ENCODE results near the gene PITPNC1.

PITPNC1 gene

GRCh38 chr17:67549820-67550219, 172.7 kb downstream of the PITPNC1 start:
- H3K36me3 ChIP-seq = no peaks in the 10 kb centered on the region
- H3K4me3 ChIP-seq = no peak overlapping the region
- intact Hi-C loops (cut with DNase I; ENCODE audit: low total_unique reads) = loop anchor here (10.0 kb wide), 1 partner anchor 95 kb away; no protein-coding TSS in a partner anchor
- H3K4me1 ChIP-seq = peaks cover 0 to 6% (median 0%) of the 10 kb centered on the region in 4 donors
- no peak overlapping the region for H3K27ac ChIP-seq
- no peaks in the 10 kb centered on the region for H3K9me3 ChIP-seq
- no peak for DNase-seq
- no peak for TF ChIP-seq CTCF (IDR thresholded peaks at IDR 0.05)
- H3K27me3 ChIP-seq = no peaks in the 10 kb centered on the region

GRCh38 chr17:67554634-67555033, 177.6 kb downstream of the PITPNC1 start:
- H3K9me3 ChIP-seq = no peaks in the 10 kb centered on the region
- no peak overlapping the region for H3K27ac ChIP-seq
- no peak overlapping the region for H3K4me3 ChIP-seq
- peaks cover 0 to 6% (median 4%) of the 10 kb centered on the region in 3 donors for H3K36me3 ChIP-seq
- no peaks in the 10 kb centered on the region for H3K4me1 ChIP-seq
- intact Hi-C loops (cut with DNase I; ENCODE audit: low total_unique reads) = no loop called here
- no peaks in the 10 kb centered on the region for H3K27me3 ChIP-seq
- TF ChIP-seq CTCF (IDR thresholded peaks at IDR 0.05) = no peak
- no peak for DNase-seq

- no peak overlapping the region for H3K4me3 ChIP-seq
- TF ChIP-seq CTCF (IDR thresholded peaks at IDR 0.05) = no peak
- H3K27ac ChIP-seq = no peak overlapping the region
- intact Hi-C loops (cut with DNase I; ENCODE audit: low total_unique reads) = no loop called here
- H3K36me3 ChIP-seq = peaks cover 0 to 6% (median 4%) of the 10 kb centered on the region in 3 donors
- no peaks in the 10 kb centered on the region for H3K9me3 ChIP-seq
- DNase-seq = no peak
- H3K27me3 ChIP-seq = no peaks in the 10 kb centered on the region
- H3K4me1 ChIP-seq = no peaks in the 10 kb centered on the region
Observed at GRCh38 chr17:67555855-67556254, 178.8 kb downstream of the PITPNC1 start.

- no peak overlapping the region for H3K4me3 ChIP-seq
- H3K4me1 ChIP-seq = no peaks in the 10 kb centered on the region
- no peaks in the 10 kb centered on the region for H3K27me3 ChIP-seq
- no peak for TF ChIP-seq CTCF (IDR thresholded peaks at IDR 0.05)
- peaks cover 0 to 6% (median 4%) of the 10 kb centered on the region in 3 donors for H3K36me3 ChIP-seq
- no peak for DNase-seq
- H3K9me3 ChIP-seq = no peaks in the 10 kb centered on the region
- intact Hi-C loops (cut with DNase I; ENCODE audit: low total_unique reads) = no loop called here
- H3K27ac ChIP-seq = no peak overlapping the region
Observed at GRCh38 chr17:67557052-67557845, 180.2 kb downstream of the PITPNC1 start.

GRCh38 chr17:67557921-67558320, 180.8 kb downstream of the PITPNC1 start:
- no peak for TF ChIP-seq CTCF (IDR thresholded peaks at IDR 0.05)
- H3K4me1 ChIP-seq = no peaks in the 10 kb centered on the region
- H3K36me3 ChIP-seq = peaks cover 0 to 6% (median 4%) of the 10 kb centered on the region in 3 donors
- intact Hi-C loops (cut with DNase I; ENCODE audit: low total_unique reads) = no loop called here
- no peak overlapping the region for H3K4me3 ChIP-seq
- H3K27ac ChIP-seq = no peak overlapping the region
- DNase-seq = no peak
- no peaks in the 10 kb centered on the region for H3K9me3 ChIP-seq
- H3K27me3 ChIP-seq = no peaks in the 10 kb centered on the region
